K562 (cell line): ENCODE data around the gene HK1. TPM values are rescaled to one million over a fixed set of nuclear protein-coding genes. Genes with fewer than 3 reads are reported as not detected.

Source experiments
- CBX5 ChIP-seq: IDR thresholded peaks from 2 replicates; pipeline ENCODE4 v1.6.1; 2014; ENCODE audit warnings: low read depth, borderline replicate concordance
- CTBP1 ChIP-seq: fragments of 450-650 bp; IDR thresholded peaks from 2 replicates; pipeline ENCODE4 v1.6.1; 2016; ENCODE audit warnings: borderline replicate concordance
- FIP1L1 ChIP-seq: fragments of 200-400 bp; formaldehyde crosslinking; IDR thresholded peaks from 2 replicates; pipeline ENCODE4 v1.6.1; 2018; ENCODE audit warnings: mild to moderate bottlenecking, low read depth, low read length; ENCODE audit not compliant: poor library complexity, severe bottlenecking
- HMGN3 ChIP-seq: IDR thresholded peaks from 2 replicates; pipeline ENCODE4 v1.6.1; 2011; ENCODE audit warnings: borderline replicate concordance, low read depth, mild to moderate bottlenecking, mixed read lengths, low read length; ENCODE audit not compliant: insufficient read length; ENCODE audit errors: extremely low read depth
- KDM2B ChIP-seq: fragments of 250-450 bp; sonication (Bioruptor Pico); IDR thresholded peaks from 2 replicates; pipeline ENCODE4 v1.8.0; 2021; ENCODE audit warnings: mild to moderate bottlenecking, moderate library complexity
- MTA3 ChIP-seq: fragments of 450-650 bp; formaldehyde crosslinking; IDR thresholded peaks from 2 replicates; pipeline ENCODE4 v1.6.1; 2017; ENCODE audit warnings: mild to moderate bottlenecking, borderline replicate concordance
- NBN ChIP-seq: fragments of 450-650 bp; IDR thresholded peaks from 2 replicates; pipeline ENCODE4 v1.6.1; 2016; ENCODE audit warnings: low read depth, mild to moderate bottlenecking
- PHF21A ChIP-seq: fragments of 450-650 bp; IDR thresholded peaks from 2 replicates; pipeline ENCODE4 v1.6.1; 2017; ENCODE audit warnings: low read depth, borderline replicate concordance
- PTBP1 ChIP-seq: fragments of 200-400 bp; formaldehyde crosslinking; IDR thresholded peaks from 2 replicates; pipeline ENCODE4 v1.6.1; 2017; ENCODE audit warnings: low read depth, low read length
- THAP12 ChIP-seq: fragments of 250-450 bp; sonication (Bioruptor Pico); IDR thresholded peaks from 2 replicates; pipeline ENCODE4 v1.9.0; 2021; ENCODE audit warnings: mild to moderate bottlenecking, inconsistent platforms
- TOE1 ChIP-seq, 2 experiments: fragments of 450-650 bp in 1 of 2; sonication (generic) in 1 of 2; formaldehyde crosslinking in 1 of 2; IDR thresholded peaks; 2 replicates each; pipeline versions ENCODE4 v1.7.1 to v1.8.0; 2016 to 2022; ENCODE audit warnings: borderline replicate concordance in 2 of 2, mild to moderate bottlenecking in 2 of 2, antibody characterized with exemption in 1 of 2, inconsistent platforms in 1 of 2, low read depth in 1 of 2, missing genetic modification reagents in 1 of 2, moderate library complexity in 1 of 2
- TSHZ1 ChIP-seq: fragments of 250-450 bp; sonication (Bioruptor Pico); IDR thresholded peaks from 2 replicates; pipeline ENCODE4 v1.4.0; 2020; ENCODE audit warnings: mild to moderate bottlenecking, moderate library complexity
- ZFP91 ChIP-seq: sonication (generic); formaldehyde crosslinking; IDR thresholded peaks from 2 replicates; pipeline ENCODE4 v1.8.0; 2022; ENCODE audit warnings: mild to moderate bottlenecking, missing genetic modification reagents
- ZNF699 ChIP-seq: fragments of 250-450 bp; sonication (Bioruptor Pico); IDR thresholded peaks from 2 replicates; pipeline ENCODE4 v1.8.0; 2021; ENCODE audit warnings: mild to moderate bottlenecking, moderate library complexity; ENCODE audit not compliant: insufficient replicate concordance
- ZSCAN29 ChIP-seq: fragments of 450-650 bp; IDR thresholded peaks from 2 replicates; pipeline ENCODE4 v1.6.1; 2017
- polyA plus RNA-seq, 8 experiments: library from polyadenylated mRNA; depleted of rRNA in 4 of 8; stranded (reverse) in 5 of 8; unstranded in 3 of 8; fragments of >200 nt; fragmentation: Nextera tagmentation in 2 of 8; fragmentation: Illumina TruSeq in 1 of 8; extraction: Ambion mirVana in 2 of 8; extraction: Trizol in 1 of 8; gene quantifications; 2 replicates each; pipeline versions ENCODE4 v1.2.1 to v1.2.3, GENCODE V29; 2011 to 2014; ENCODE audit warnings: inconsistent platforms in 1 of 8, missing spikeins in 1 of 8
- total RNA-seq, 7 experiments: library from RNA; depleted of rRNA in 6 of 7; stranded (reverse); fragments of >200 nt in 6 of 7; fragmentation: Illumina TruSeq in 2 of 7; extraction: Trizol in 2 of 7; gene quantifications; 2 replicates each; pipeline versions ENCODE4 v1.2.1 to v1.2.3, GENCODE V29; 2011 to 2021; ENCODE audit warnings: low replicate concordance in 1 of 7
- TF ChIP-seq, protein P1 (sequence below): fragments of 250-450 bp; sonication (Bioruptor Pico); IDR thresholded peaks from 2 replicates; pipeline ENCODE4 v1.4.0; 2020; ENCODE audit warnings: borderline replicate concordance
- TF ChIP-seq, protein P2 (sequence below): fragments of 450-650 bp; IDR thresholded peaks from 2 replicates; pipeline ENCODE4 v1.6.1; 2016; ENCODE audit warnings: low read depth, mild to moderate bottlenecking, moderate library complexity

The HK1 gene
- total and polyA plus RNA-seq, 9 of the 15 experiments (the other 6 are each of a cell fraction or from before 2014, with no cell fraction given), result 29.2 to 444 (median 193) TPM

- TF ChIP-seq TSHZ1 (CRISPR knock-in tag) (no peak), THAP12 (CRISPR knock-in tag) (no peak), KDM2B (CRISPR knock-in tag) (no peak), TOE1 (IDR thresholded peaks at IDR 0.05; ENCODE audit: borderline replicate concordance) (no peak), TOE1 (CRISPR knock-in tag; IDR thresholded peaks at IDR 0.05; ENCODE audit: borderline replicate concordance, low read depth) (0 out of 2 replicates have a peak, but pooled peaks have one; percentile 43), ZFP91 (CRISPR knock-in tag) (no peak), CTBP1 (no peak), FIP1L1 (no peak), CBX5 (no peak), ZNF699 (no peak), MTA3 (no peak; the same call in 1 of the 2 replicates), PHF21A (no peak), NBN (no peak), PTBP1 (no peak), HMGN3 (no peak), ZSCAN29 (no peak)
- TF ChIP-seq, protein P1, sequence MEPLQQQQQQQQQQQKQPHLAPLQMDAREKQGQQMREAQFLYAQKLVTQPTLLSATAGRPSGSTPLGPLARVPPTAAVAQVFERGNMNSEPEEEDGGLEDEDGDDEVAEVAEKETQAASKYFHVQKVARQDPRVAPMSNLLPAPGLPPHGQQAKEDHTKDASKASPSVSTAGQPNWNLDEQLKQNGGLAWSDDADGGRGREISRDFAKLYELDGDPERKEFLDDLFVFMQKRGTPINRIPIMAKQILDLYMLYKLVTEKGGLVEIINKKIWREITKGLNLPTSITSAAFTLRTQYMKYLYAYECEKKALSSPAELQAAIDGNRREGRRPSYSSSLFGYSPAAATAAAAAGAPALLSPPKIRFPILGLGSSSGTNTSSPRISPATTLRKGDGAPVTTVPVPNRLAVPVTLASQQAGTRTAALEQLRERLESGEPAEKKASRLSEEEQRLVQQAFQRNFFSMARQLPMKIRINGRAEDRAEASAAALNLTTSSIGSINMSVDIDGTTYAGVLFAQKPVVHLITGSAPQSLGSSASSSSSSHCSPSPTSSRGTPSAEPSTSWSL (CRISPR knock-in tag), result no peak
- TF ChIP-seq, protein P2, sequence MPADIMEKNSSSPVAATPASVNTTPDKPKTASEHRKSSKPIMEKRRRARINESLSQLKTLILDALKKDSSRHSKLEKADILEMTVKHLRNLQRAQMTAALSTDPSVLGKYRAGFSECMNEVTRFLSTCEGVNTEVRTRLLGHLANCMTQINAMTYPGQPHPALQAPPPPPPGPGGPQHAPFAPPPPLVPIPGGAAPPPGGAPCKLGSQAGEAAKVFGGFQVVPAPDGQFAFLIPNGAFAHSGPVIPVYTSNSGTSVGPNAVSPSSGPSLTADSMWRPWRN, result no peak
Observed at GRCh38 chr10:69316313-69317059, 38.2 kb downstream of the HK1 start (continued).
